Stimulated activated CD8-positive, alpha-beta memory T cell treated with anti-CD3 and anti-CD28 coated beads, Interleukin-15, amount 100 ng/mL, for 4 hours (primary cell): ENCODE data around the gene GBP5.
"Not testable (repeated sequence)": the region's sequence is repeated elsewhere in the genome, so short reads cannot be mapped to it uniquely, and the experiment has no call there.

ENCODE experiments used
- DNase-seq, 2 donors: peaks; one replicate each; pipeline ENCODE4 v3.0.0-alpha.2; 2020; ENCODE audit warnings: low read depth in 2 of 2

The GBP5 gene

GRCh38 chr1:89272269-89273041, at the start of gene GBP5:
Gene GBP5 (minus strand): TSS chr1:89272860. CDS start chr1:89269555, 3,305 bp downstream.
- peak; percentile 37 to 52 for DNase-seq

DNA sequence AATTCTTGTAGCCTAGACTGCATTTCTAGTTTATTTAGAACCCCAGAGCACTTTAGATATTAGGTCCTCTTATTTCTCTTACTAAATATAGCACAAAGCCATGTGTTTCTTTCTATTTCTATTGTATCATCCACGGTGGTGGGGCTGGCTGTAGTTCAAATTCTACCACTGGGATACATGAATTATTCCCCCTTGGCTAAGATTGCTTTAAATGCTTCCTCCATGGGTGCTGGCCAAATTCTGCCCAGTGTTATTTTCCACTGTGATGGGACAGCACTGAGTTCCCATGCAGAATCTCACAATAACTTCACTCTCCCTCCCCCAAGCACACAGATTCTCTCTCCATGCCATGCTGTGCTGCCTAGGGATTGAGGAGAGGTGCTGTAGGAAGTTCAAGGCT, 49.7 kb upstream of the GBP5 start:
- no peak for DNase-seq

DNA sequence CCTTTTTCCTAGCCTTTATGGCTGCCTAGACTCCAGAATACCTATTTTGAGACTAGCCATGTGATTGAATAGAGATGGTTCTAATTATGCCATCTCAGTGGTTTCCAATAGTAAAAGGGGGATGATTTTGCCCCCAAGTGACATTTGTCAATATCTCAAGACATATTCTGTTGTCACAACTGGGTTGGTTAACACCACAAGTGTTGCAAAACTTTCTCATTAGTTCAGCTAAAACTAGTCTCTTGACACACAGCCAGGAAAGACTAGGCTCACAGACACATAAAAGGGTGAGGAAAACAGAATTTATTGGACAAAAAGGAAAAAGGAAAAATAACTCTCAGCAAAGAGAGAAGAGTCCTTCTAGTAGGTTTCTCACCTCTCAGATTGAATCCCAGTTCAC, 39.9 kb upstream of the GBP5 start:
- DNase-seq = no peak

GRCh38 chr1:89311757-89312156, 39.1 kb upstream of the GBP5 start:
- DNase-seq = no peak

GRCh38 chr1:89310976-89311375, 38.3 kb upstream of the GBP5 start:
- DNase-seq = no peak

- DNase-seq = no peak
These were observed 37.8 kb upstream of the GBP5 start for GRCh38 chr1:89310505-89310904.

DNA sequence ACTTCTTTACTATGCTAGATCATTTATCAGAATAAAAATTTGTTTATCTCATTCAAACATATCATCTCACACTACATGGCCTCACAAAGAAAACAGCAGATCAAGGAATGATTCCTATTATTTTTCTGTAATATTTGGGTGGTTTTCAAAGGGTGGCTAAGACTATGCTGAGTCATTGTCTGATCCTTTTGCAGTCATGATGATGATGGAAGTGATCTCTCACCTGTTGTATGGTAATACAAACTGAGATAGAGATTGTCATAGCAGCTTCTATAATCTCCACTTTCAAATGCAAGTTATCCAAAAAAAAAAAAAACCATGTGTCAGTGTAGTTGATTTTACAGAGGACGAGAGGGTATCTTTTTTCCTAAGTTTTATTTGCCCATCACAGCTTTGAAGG, 37.2 kb upstream of the GBP5 start:
- no peak for DNase-seq

GRCh38 chr1:89306273-89306672, 33.6 kb upstream of the GBP5 start:
- DNase-seq = no peak

DNA sequence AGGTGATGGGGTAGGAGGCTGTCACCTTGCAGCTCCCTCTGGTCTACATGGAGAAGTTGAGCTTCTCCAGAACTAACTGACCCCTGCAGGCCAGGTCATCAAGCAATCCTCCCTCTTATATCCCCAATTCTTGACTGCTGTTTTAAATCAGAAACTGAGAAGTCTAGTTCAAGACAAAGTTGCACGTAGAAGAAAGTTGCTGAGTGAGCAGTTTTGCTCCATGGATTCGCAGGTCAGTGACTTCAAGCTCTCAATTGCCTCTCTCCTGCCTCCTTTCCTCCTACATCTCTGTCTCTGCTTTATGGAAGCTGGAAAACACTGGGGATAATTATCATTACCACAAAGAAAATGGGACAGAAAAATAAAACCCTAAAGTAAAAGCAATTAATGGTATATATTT, 32.8 kb upstream of the GBP5 start:
- DNase-seq = no peak

DNA sequence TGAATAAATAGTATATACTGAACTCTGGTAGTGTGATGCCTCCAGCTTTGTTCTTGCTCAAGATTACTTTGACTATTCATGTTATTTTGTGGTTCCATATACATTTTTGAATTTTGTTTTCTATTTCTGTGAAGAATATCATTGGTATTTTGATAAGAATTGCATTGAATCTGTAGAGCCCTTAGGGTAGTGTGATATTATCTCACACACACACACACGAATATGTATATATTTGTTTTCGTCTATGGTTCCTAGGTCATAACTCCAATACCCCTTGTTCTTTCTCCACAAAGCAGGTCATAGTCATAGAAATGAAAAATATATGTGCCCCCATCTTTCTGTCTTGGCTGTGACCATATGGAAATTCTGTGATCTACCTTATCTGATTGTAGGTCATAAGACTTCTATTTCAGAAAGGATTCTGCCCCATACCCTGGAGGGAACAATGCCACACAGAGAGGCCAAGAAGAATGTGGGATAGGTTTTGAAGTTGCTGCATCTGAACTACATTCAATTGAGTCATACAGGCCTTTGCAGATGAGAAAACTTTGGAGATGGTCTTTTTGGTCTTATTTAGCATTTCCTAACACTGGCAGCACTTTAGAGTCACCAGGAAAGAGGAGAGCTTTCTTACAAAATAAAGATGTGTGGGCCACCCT, 32.0 kb upstream of the GBP5 start:
- DNase-seq = no peak

GRCh38 chr1:89302697-89303332, 30.2 kb upstream of the GBP5 start:
- DNase-seq = no peak

DNA sequence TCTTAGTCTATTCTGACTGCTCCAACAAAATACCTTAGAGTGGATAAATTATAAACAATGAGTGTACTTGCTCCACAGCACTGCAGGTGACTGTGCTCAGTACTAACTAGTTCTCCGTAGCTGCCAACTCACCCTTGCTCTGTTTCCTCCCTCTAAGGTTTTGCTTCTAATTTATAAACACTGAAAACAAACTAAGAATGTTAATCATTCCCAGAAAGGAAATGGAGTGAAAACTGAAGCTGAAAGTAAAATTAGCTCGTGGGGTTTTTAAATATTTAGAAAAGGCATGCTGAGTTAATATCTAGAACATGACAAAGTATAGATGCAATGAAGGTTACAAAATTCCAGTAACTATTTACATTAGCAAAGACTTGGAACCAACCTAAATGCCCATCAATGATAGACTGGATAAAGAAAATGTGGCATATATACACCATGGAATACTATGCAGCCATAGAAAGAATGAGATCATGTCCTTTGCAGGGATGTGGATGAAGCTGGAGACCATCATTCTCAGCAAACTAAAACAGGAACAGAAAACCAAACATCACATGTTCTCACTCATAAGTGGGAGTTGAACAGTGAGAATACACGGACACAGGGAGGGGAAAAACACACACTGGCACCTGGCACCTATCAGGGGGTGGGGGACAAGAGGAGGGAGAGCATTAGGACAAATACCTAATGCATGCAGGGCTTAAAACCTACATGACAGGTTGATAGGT, 27.2 kb upstream of the GBP5 start:
- DNase-seq = not testable (repeated sequence)

DNA sequence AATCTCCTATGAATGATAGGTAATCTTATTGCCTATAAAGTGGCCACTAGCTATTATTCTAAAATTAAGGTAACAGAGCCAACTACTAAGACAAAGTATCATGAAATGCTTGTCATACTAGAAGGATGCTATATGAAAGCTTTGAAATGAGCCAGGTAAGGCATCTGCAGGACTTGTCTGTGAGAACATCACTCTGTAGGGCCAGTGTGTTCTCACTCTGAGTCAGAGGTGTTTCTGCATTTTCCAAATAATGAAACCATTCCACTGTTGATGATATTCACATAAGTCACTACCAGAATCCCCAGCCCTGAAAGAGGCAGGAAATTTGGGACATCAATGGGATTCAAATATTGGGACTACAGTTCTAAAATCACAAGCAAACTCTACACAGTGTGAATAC, 25.8 kb upstream of the GBP5 start:
- DNase-seq = no peak

- DNase-seq = no peak
These were observed 22.5 kb upstream of the GBP5 start for GRCh38 chr1:89295187-89295586.

GRCh38 chr1:89291276-89291675, 18.6 kb upstream of the GBP5 start:
- DNase-seq = no peak

DNA sequence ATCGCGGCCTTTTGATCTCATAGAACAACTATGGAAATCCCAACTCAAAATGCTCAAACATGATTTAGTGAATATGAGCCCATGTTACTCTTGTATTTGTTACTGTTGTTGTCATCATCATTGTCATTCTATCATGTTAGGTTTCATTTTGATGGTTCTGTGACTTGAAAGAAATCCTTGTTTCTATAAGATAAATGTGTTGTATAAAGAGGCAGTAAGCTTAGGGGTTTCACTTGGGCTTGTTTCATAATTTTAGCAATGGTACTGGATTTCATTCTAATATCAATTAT, 15.3 kb upstream of the GBP5 start:
- no peak for DNase-seq

GRCh38 chr1:89287181-89288050, 14.8 kb upstream of the GBP5 start:
- no peak for DNase-seq

DNA sequence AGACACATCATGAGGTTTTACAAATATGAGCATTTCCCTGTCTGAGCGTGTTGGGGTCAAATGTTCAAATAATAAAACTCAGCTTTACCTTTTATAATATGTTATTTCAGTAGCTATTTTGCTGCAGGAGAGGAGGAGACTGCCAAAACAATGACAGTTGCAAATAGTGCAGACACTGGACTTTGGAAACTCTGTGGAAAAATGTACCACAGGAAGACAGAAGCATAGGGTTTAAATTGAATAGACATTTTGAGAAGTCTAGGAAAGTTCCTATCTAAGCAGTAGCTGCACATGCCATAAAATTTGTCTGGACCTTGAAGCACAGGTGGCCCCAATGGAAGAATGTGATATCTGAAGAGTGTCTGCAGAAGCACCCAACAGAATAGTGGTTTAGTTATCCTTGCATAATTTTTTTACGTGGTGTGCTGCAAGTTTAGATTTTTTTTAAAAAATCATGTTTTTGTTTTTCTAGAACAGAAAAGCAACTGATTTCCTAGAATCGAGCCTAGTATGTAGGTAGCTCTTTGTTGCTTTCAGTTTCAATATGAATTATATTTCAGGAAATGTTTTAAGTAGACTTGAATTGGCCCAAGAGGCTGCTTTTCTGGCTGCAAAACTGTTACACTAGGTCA, 14.0 kb upstream of the GBP5 start:
- no peak for DNase-seq

DNA sequence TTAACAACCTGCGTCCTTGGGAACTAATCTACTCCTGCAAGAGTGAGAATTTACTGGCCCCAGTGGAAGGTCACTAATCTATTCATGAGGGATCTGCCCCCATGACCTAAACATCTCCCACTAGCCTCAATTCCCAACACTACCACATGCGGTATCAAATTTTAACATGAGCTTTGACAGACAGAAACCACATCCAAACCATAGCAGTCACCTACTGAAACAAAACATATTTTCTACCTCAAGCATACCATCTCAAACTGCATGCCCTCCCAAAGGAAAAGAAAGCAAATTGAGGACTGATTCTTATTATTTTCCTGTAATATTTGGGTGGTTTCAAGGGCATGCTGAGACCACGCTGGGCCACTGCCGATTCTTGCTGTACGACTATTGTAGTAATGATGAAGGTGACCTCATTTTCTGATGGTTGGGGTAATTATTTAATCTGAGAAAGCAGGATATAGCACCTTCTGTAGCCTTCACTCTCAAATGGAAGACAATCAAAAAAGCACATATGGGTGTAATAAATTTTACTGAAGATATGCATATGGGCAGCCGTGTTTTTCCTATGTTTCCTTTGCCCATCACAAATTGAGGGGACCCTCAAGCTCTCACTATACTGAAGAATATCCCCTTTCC, 13.2 kb upstream of the GBP5 start:
- DNase-seq = no peak

DNA sequence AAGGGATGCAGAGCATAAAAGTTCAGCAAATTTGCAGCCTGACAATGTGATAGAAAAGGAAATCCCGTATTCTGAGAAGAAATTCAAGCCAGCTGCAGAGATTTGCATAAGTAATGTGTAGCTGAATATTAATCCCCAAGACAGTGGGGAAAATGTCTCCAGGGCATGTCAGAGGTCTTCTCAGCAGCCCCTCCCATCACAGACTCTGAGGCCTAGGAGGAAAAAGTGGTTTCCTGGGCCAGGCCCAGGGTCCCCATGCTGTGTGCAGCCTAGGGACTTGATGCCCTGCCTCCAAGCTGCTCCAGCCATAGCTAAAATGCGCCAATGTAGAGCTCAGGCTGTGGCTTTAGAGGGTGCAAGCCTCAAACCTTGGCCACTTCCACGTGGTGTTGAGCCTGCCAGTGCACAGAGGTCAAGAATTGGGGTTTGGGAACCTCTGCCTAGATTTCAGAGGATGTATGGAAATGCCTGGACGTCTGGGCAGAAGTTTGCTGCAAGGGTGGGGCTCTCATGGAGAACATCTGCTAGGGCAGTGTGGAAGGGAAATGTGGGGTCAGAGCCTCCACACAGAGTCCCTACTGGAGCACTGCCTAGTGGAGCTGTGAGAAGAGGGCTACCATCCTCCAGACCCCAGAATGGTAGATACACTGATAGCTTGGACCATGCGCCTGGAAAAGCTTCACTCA, 11.6 kb upstream of the GBP5 start:
- DNase-seq = not testable (repeated sequence)
